ENCODE results near the gene PSMD1.

- no peak for TF ChIP-seq POLR2AphosphoS5 (IDR thresholded peaks at IDR 0.05; ENCODE audit: low read depth, low read length)
- no peak for TF ChIP-seq SIN3A (IDR thresholded peaks at IDR 0.05; ENCODE audit: borderline replicate concordance, insufficient read depth, low read length)
- TF ChIP-seq FOXP2 (optimal IDR thresholded peaks at IDR 0.05; ENCODE audit: borderline replicate concordance, extremely low read depth, extremely low read length, insufficient read depth) = no peak
Observed at GRCh38 chr2:231039821-231040364, 16.8 kb upstream of the PSMD1 start.

Data from PFSK-1 (cell line).